ENCODE results near the gene OR13J1.

DNA sequence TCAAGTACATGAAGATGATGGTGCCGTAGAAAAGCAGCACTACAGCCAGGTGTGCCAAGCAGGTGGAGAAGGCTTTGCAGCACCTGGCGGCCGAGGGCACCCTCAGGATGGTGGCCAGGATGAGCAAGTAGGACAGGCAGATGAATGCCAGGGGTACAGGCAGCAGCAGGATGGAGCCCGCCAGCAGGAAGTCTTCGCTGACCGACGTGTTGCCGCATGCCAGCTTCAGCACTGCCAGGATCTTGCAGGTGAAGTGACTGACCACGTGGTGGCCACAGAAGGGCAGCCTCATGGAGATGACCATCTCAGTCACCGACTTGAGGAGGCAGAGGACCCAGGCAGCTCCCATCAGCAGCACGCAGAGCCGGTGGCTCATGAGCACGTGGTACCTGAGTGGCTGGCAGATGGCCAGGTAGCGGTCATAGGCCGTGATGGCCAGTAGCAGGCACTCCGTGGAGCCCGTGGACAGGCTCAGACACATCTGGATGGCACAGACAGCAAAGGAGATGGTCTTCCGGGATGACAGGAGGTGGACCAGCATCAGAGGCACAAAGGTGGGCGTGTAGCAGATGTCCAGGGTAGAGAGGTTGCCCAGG, 482 bp downstream of the OR13J1 start:
- no peak for TF ChIP-seq RAD21 (IDR thresholded peaks at IDR 0.05)
- no peak for TF ChIP-seq MAX (IDR thresholded peaks at IDR 0.05)
- TF ChIP-seq, protein P1, sequence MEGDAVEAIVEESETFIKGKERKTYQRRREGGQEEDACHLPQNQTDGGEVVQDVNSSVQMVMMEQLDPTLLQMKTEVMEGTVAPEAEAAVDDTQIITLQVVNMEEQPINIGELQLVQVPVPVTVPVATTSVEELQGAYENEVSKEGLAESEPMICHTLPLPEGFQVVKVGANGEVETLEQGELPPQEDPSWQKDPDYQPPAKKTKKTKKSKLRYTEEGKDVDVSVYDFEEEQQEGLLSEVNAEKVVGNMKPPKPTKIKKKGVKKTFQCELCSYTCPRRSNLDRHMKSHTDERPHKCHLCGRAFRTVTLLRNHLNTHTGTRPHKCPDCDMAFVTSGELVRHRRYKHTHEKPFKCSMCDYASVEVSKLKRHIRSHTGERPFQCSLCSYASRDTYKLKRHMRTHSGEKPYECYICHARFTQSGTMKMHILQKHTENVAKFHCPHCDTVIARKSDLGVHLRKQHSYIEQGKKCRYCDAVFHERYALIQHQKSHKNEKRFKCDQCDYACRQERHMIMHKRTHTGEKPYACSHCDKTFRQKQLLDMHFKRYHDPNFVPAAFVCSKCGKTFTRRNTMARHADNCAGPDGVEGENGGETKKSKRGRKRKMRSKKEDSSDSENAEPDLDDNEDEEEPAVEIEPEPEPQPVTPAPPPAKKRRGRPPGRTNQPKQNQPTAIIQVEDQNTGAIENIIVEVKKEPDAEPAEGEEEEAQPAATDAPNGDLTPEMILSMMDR (IDR thresholded peaks at IDR 0.05; ENCODE audit: low read depth, low read length, missing input control) = no peak
- TF ChIP-seq EGR1 (IDR thresholded peaks at IDR 0.05; ENCODE audit: low read depth in 2 of 2) = no peak
- TF ChIP-seq HNF4G (IDR thresholded peaks at IDR 0.05) = no peak
- no peak for TF ChIP-seq TAF1 (conservative IDR thresholded peaks at IDR 0.05)
- no peak for TF ChIP-seq SP1 (IDR thresholded peaks at IDR 0.05)
- TF ChIP-seq, protein P2, sequence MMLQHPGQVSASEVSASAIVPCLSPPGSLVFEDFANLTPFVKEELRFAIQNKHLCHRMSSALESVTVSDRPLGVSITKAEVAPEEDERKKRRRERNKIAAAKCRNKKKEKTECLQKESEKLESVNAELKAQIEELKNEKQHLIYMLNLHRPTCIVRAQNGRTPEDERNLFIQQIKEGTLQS (IDR thresholded peaks at IDR 0.05) = no peak
- TF ChIP-seq, protein P3, sequence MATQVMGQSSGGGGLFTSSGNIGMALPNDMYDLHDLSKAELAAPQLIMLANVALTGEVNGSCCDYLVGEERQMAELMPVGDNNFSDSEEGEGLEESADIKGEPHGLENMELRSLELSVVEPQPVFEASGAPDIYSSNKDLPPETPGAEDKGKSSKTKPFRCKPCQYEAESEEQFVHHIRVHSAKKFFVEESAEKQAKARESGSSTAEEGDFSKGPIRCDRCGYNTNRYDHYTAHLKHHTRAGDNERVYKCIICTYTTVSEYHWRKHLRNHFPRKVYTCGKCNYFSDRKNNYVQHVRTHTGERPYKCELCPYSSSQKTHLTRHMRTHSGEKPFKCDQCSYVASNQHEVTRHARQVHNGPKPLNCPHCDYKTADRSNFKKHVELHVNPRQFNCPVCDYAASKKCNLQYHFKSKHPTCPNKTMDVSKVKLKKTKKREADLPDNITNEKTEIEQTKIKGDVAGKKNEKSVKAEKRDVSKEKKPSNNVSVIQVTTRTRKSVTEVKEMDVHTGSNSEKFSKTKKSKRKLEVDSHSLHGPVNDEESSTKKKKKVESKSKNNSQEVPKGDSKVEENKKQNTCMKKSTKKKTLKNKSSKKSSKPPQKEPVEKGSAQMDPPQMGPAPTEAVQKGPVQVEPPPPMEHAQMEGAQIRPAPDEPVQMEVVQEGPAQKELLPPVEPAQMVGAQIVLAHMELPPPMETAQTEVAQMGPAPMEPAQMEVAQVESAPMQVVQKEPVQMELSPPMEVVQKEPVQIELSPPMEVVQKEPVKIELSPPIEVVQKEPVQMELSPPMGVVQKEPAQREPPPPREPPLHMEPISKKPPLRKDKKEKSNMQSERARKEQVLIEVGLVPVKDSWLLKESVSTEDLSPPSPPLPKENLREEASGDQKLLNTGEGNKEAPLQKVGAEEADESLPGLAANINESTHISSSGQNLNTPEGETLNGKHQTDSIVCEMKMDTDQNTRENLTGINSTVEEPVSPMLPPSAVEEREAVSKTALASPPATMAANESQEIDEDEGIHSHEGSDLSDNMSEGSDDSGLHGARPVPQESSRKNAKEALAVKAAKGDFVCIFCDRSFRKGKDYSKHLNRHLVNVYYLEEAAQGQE (IDR thresholded peaks at IDR 0.05) = no peak
- no peak for TF ChIP-seq GABPA (IDR thresholded peaks at IDR 0.05 in 1 of 2, conservative IDR thresholded peaks at IDR 0.05 in 1 of 2)
- TF ChIP-seq, protein P4, sequence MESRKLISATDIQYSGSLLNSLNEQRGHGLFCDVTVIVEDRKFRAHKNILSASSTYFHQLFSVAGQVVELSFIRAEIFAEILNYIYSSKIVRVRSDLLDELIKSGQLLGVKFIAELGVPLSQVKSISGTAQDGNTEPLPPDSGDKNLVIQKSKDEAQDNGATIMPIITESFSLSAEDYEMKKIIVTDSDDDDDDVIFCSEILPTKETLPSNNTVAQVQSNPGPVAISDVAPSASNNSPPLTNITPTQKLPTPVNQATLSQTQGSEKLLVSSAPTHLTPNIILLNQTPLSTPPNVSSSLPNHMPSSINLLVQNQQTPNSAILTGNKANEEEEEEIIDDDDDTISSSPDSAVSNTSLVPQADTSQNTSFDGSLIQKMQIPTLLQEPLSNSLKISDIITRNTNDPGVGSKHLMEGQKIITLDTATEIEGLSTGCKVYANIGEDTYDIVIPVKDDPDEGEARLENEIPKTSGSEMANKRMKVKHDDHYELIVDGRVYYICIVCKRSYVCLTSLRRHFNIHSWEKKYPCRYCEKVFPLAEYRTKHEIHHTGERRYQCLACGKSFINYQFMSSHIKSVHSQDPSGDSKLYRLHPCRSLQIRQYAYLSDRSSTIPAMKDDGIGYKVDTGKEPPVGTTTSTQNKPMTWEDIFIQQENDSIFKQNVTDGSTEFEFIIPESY (IDR thresholded peaks at IDR 0.05) = no peak
- no peak for TF ChIP-seq YY1 (IDR thresholded peaks at IDR 0.05)
- no peak for TF ChIP-seq FOXA2 (IDR thresholded peaks at IDR 0.05)
- no peak for TF ChIP-seq FOXA1 (IDR thresholded peaks at IDR 0.05)
